ENCODE data around the gene TBX5. TPM values are rescaled to one million over a fixed set of nuclear protein-coding genes. Genes with fewer than 3 reads are reported as not detected.

Gene TBX5
- total RNA-seq, 4 donors from 2014 or later, result 8.6 to 38.8 (median 28.0) TPM

GRCh38 chr12:114397978-114398881 lies 7.7 kb downstream of the TBX5 start:
- no peak for ATAC-seq
- H3K9me3 ChIP-seq, result no peaks in the 10 kb centered on the region
- peaks cover 27% of the 10 kb centered on the region for H3K27me3 ChIP-seq
- peaks cover 0 to 98% (median 12%) of the 10 kb centered on the region in 3 donors for H3K4me1 ChIP-seq
- no peak overlapping the region for H3K4me3 ChIP-seq
- WGBS, 2 donors (ENCODE audit: low coverage in 1 of 2), result 57 to 73% methylated on average over 1 to 18 of the region's 23 CpGs
- H3K36me3 ChIP-seq, result peaks cover 0 to 48% of the 10 kb centered on the region in 2 donors
- H3K27ac ChIP-seq, result peak overlapping the region in 3 of 4 donors; percentile 91 to 94 (median 93)
- TF ChIP-seq POLR2AphosphoS5 (IDR thresholded peaks at IDR 0.05) (no peak), EP300 (IDR thresholded peaks at IDR 0.05) (no peak), POLR2A (IDR thresholded peaks at IDR 0.05) (no peak)
- TF ChIP-seq, protein P1, sequence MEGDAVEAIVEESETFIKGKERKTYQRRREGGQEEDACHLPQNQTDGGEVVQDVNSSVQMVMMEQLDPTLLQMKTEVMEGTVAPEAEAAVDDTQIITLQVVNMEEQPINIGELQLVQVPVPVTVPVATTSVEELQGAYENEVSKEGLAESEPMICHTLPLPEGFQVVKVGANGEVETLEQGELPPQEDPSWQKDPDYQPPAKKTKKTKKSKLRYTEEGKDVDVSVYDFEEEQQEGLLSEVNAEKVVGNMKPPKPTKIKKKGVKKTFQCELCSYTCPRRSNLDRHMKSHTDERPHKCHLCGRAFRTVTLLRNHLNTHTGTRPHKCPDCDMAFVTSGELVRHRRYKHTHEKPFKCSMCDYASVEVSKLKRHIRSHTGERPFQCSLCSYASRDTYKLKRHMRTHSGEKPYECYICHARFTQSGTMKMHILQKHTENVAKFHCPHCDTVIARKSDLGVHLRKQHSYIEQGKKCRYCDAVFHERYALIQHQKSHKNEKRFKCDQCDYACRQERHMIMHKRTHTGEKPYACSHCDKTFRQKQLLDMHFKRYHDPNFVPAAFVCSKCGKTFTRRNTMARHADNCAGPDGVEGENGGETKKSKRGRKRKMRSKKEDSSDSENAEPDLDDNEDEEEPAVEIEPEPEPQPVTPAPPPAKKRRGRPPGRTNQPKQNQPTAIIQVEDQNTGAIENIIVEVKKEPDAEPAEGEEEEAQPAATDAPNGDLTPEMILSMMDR (IDR thresholded peaks at IDR 0.05), result no peak

DNA sequence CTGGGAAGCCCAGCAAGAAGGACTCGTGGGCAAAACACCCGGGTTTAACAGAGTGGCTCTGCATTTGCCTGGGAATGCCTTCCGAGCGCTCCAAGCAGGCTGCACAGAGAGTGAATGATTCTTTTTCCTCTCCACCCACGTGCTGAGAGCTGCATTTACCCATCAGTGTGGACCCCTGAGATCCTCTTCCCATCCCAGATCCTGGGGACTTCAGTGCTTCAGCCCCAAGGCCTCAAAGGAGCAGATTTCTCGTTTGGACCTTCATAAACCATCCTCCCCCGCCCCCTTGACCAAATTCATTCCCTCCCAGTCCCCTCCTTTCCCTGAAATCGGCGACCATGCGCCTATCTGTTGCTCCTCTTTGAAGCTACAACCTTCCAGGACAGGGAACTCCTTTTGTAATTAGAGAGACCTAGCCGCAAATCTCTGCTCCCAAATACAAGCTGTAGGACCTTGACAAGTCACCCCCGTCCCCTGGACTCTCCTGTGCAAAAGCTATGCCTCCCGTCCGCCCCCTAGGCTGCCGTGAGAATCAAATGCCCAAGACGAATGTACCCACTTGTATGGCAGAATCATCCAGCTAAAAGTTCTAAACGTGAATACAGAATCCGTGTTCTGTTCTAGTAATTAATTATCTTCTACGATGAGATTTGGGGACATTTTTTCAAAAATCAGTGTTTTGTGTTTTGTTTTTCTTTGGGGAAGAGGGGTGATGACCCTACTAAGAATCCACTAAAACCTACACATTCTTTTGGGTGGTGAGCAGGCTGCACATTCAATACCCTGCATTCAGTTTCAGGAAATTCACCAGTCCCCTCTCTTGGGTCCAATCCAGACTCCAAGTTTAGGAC lies 8.8 kb downstream of the TBX5 start:
- TF ChIP-seq, protein P1 (IDR thresholded peaks at IDR 0.05), result no peak
- TF ChIP-seq EP300 (IDR thresholded peaks at IDR 0.05) (no peak), POLR2A (IDR thresholded peaks at IDR 0.05) (no peak), POLR2AphosphoS5 (IDR thresholded peaks at IDR 0.05) (no peak)
- H3K4me1 ChIP-seq, result peaks cover 0 to 98% (median 17%) of the 10 kb centered on the region in 3 donors
- no peak for ATAC-seq
- H3K36me3 ChIP-seq, result peaks cover 0 to 48% of the 10 kb centered on the region in 2 donors
- no peaks in the 10 kb centered on the region for H3K9me3 ChIP-seq
- H3K27ac ChIP-seq, result peak overlapping the region in 3 of 4 donors; percentile 56 to 94 (median 91)
- 50 to 64% methylated on average over 16 to 17 of the region's 19 CpGs for WGBS, 2 donors (ENCODE audit: low coverage in 1 of 2)
- H3K27me3 ChIP-seq, result peaks cover 23% of the 10 kb centered on the region
- H3K4me3 ChIP-seq, result no peak overlapping the region

- Histone ChIP-seq H3K4me1 (peaks cover 0 to 98% (median 17%) of the 10 kb centered on the region in 3 donors), H3K27me3 (peaks cover 23% of the 10 kb centered on the region), H3K27ac (peak overlapping the region in 3 of 4 donors; percentile 56 to 94 (median 91)), H3K4me3 (peak overlapping the region in 1 of 2 donors; percentile 29), H3K36me3 (peaks cover 0 to 48% of the 10 kb centered on the region in 2 donors), H3K9me3 (no peaks in the 10 kb centered on the region)
- no peak for ATAC-seq
- TF ChIP-seq EP300 (IDR thresholded peaks at IDR 0.05), result no peak
- TF ChIP-seq POLR2AphosphoS5 (IDR thresholded peaks at IDR 0.05), result no peak
- no peak for TF ChIP-seq POLR2A (IDR thresholded peaks at IDR 0.05)
- TF ChIP-seq, protein P1 (IDR thresholded peaks at IDR 0.05), result no peak
- WGBS, 2 donors (ENCODE audit: low coverage in 1 of 2), result no CpG with 5 or more reads among the region's 50 CpGs
Measured at GRCh38 chr12:114396153-114396868, 9.6 kb downstream of the TBX5 start.

- ATAC-seq, result no peak
- Histone ChIP-seq H3K4me3 (peak overlapping the region in 1 of 2 donors; percentile 29), H3K4me1 (peaks cover 0 to 98% (median 15%) of the 10 kb centered on the region in 3 donors), H3K36me3 (peaks cover 0 to 48% of the 10 kb centered on the region in 2 donors), H3K9me3 (no peaks in the 10 kb centered on the region), H3K27me3 (peaks cover 23% of the 10 kb centered on the region), H3K27ac (peak overlapping the region in 3 of 4 donors; percentile 56 to 94 (median 91))
- WGBS, 2 donors (ENCODE audit: low coverage in 1 of 2), result 64 to 67% methylated on average over 8 to 10 of the region's 17 CpGs
- no peak for TF ChIP-seq POLR2A (IDR thresholded peaks at IDR 0.05)
- TF ChIP-seq, protein P1 (IDR thresholded peaks at IDR 0.05), result no peak
- no peak for TF ChIP-seq POLR2AphosphoS5 (IDR thresholded peaks at IDR 0.05)
- no peak for TF ChIP-seq EP300 (IDR thresholded peaks at IDR 0.05)
Measured at GRCh38 chr12:114395755-114396152, 10.2 kb downstream of the TBX5 start.
